ENCODE measurements around the gene SCG5. TPM values are rescaled to one million over a fixed set of nuclear protein-coding genes. Genes with fewer than 3 reads are reported as not detected.

The SCG5 gene
- total RNA-seq, 4 donors from 2014 or later: 0.87 to 6.3 (median 4.5) TPM

- no peaks in the 10 kb centered on the region for H3K27me3 ChIP-seq
- no peak overlapping the region for H3K4me3 ChIP-seq
- no peak for TF ChIP-seq CTCF (IDR thresholded peaks at IDR 0.05)
- TF ChIP-seq EP300 (IDR thresholded peaks at IDR 0.05): no peak
- TF ChIP-seq POLR2AphosphoS5 (IDR thresholded peaks at IDR 0.05): no peak
- TF ChIP-seq POLR2A (IDR thresholded peaks at IDR 0.05): no peak
- ATAC-seq: no peak
- H3K36me3 ChIP-seq: no peaks in the 10 kb centered on the region
- peaks cover 0 to 24% (median 0%) of the 10 kb centered on the region in 3 donors for H3K4me1 ChIP-seq
- no peaks in the 10 kb centered on the region for H3K9me3 ChIP-seq
- 80 to 100% methylated on average over 1 of the region's 4 CpGs for WGBS, 2 donors (ENCODE audit: low coverage in 1 of 2)
- H3K27ac ChIP-seq: no peak overlapping the region
Observed at GRCh38 chr15:32663671-32664070, 22.2 kb downstream of the SCG5 start.

- no peak for ATAC-seq
- Histone ChIP-seq H3K27ac (no peak overlapping the region), H3K4me1 (peaks cover 0 to 21% (median 0%) of the 10 kb centered on the region in 3 donors), H3K9me3 (no peaks in the 10 kb centered on the region), H3K27me3 (no peaks in the 10 kb centered on the region), H3K36me3 (no peaks in the 10 kb centered on the region), H3K4me3 (no peak overlapping the region)
- TF ChIP-seq EP300 (IDR thresholded peaks at IDR 0.05): no peak
- TF ChIP-seq POLR2AphosphoS5 (IDR thresholded peaks at IDR 0.05): no peak
- TF ChIP-seq CTCF (IDR thresholded peaks at IDR 0.05): no peak
- TF ChIP-seq POLR2A (IDR thresholded peaks at IDR 0.05): no peak
Observed at GRCh38 chr15:32664796-32665195, 23.3 kb downstream of the SCG5 start.

GRCh38 chr15:32667321-32667720 lies 25.8 kb downstream of the SCG5 start:
- TF ChIP-seq POLR2AphosphoS5 (IDR thresholded peaks at IDR 0.05): no peak
- TF ChIP-seq POLR2A (IDR thresholded peaks at IDR 0.05): no peak
- TF ChIP-seq EP300 (IDR thresholded peaks at IDR 0.05): no peak
- TF ChIP-seq CTCF (IDR thresholded peaks at IDR 0.05): no peak
- WGBS, 2 donors (ENCODE audit: low coverage in 1 of 2): 92 to 100% methylated on average over 5 to 6 of the region's 6 CpGs
- Histone ChIP-seq H3K27ac (no peak overlapping the region), H3K9me3 (no peaks in the 10 kb centered on the region), H3K4me1 (peaks cover 0 to 39% (median 6%) of the 10 kb centered on the region in 3 donors), H3K27me3 (no peaks in the 10 kb centered on the region), H3K4me3 (no peak overlapping the region), H3K36me3 (no peaks in the 10 kb centered on the region)
- no peak for ATAC-seq

GRCh38 chr15:32668942-32669341 lies 27.4 kb downstream of the SCG5 start:
- no peak overlapping the region for H3K4me3 ChIP-seq
- H3K27me3 ChIP-seq: no peaks in the 10 kb centered on the region
- ATAC-seq: no peak
- 81 to 100% methylated on average over 1 to 2 of the region's 2 CpGs for WGBS, 2 donors (ENCODE audit: low coverage in 1 of 2)
- no peak overlapping the region for H3K27ac ChIP-seq
- H3K36me3 ChIP-seq: no peaks in the 10 kb centered on the region
- peaks cover 0 to 34% (median 6%) of the 10 kb centered on the region in 3 donors for H3K4me1 ChIP-seq
- no peaks in the 10 kb centered on the region for H3K9me3 ChIP-seq
- TF ChIP-seq CTCF (IDR thresholded peaks at IDR 0.05): no peak
- no peak for TF ChIP-seq POLR2A (IDR thresholded peaks at IDR 0.05)
- TF ChIP-seq POLR2AphosphoS5 (IDR thresholded peaks at IDR 0.05): no peak
- no peak for TF ChIP-seq EP300 (IDR thresholded peaks at IDR 0.05)

- Histone ChIP-seq H3K36me3 (no peaks in the 10 kb centered on the region), H3K27ac (peak overlapping the region; percentile 48 to 71 (median 60)), H3K9me3 (no peaks in the 10 kb centered on the region), H3K4me1 (peaks cover 0 to 41% (median 6%) of the 10 kb centered on the region in 3 donors), H3K27me3 (no peaks in the 10 kb centered on the region), H3K4me3 (no peak overlapping the region)
- TF ChIP-seq EP300 (IDR thresholded peaks at IDR 0.05) (no peak), CTCF (IDR thresholded peaks at IDR 0.05) (no peak), POLR2A (IDR thresholded peaks at IDR 0.05) (no peak), POLR2AphosphoS5 (IDR thresholded peaks at IDR 0.05) (no peak)
- peak; percentile 62 for ATAC-seq
- 10 to 34% methylated on average over 4 of the region's 5 CpGs for WGBS, 2 donors (ENCODE audit: low coverage in 1 of 2)
Observed at GRCh38 chr15:32669896-32670611, 28.5 kb downstream of the SCG5 start.

All from gastroesophageal sphincter (tissue), 4 donors.